Cardiac muscle cell (in vitro differentiated cells and primary cell): Measurements from ENCODE around the gene CYGB. TPM values are rescaled to one million over a fixed set of nuclear protein-coding genes. Genes with fewer than 3 reads are reported as not detected.
A peak's percentile ranks its signal among the peaks of the same experiment; 100 is the strongest.
"Not testable (repeated sequence)": the region's sequence is repeated elsewhere in the genome, so short reads cannot be mapped to it uniquely, and the experiment has no call there.

Experiments
- DNase-seq, 2 donors: peaks; one replicate each; pipeline versions ENCODE4 v3.0.0 to v3.0.0-alpha.2; 2010 to 2017; ENCODE audit warnings: low read depth in 1 of 2, low spot score in 1 of 2
- H3K27ac ChIP-seq: fragments of 200-600 bp; sonication (generic); 2 replicates; pipeline ENCODE4 v1.5.1; 2016
- H3K27me3 ChIP-seq: fragments of 200-600 bp; sonication (generic); 2 replicates; pipeline ENCODE4 v1.6.0; 2016; ENCODE audit warnings: control low read depth
- H3K36me3 ChIP-seq: fragments of 200-600 bp; sonication (generic); 2 replicates; pipeline ENCODE4 v1.5.1; 2016; ENCODE audit warnings: control low read depth
- H3K4me1 ChIP-seq: fragments of 200-600 bp; sonication (generic); 2 replicates; pipeline ENCODE4 v1.8.1; 2017; ENCODE audit warnings: low read depth, mild to moderate bottlenecking, mixed run types
- H3K4me3 ChIP-seq: fragments of 200-600 bp; sonication (generic); 2 replicates; pipeline ENCODE4 v1.5.1; 2016; ENCODE audit warnings: mild to moderate bottlenecking
- H3K9me3 ChIP-seq: fragments of 200-600 bp; sonication (generic); 2 replicates; pipeline ENCODE4 v1.5.1; 2017; ENCODE audit warnings: low read depth, mild to moderate bottlenecking, control low read depth
- CTCF ChIP-seq: IDR thresholded peaks from 2 replicates; pipeline ENCODE4 v1.5.1; 2012; ENCODE audit warnings: low read depth, mild to moderate bottlenecking, low read length
- polyA plus RNA-seq: library from polyadenylated mRNA; unstranded; fragments of >200 nt; fragmentation: Nextera tagmentation; extraction: Ambion mirVana; gene quantifications from 2 replicates; pipeline ENCODE4 v1.2.1, GENCODE V29; 2016
- total RNA-seq: library from RNA; depleted of rRNA; stranded (reverse); fragments of >200 nt; gene quantifications from 2 replicates; pipeline ENCODE4 v1.2.3, GENCODE V29; 2016

Gene CYGB
- total and polyA plus RNA-seq, 2 experiments from 2014 or later: 7.4 to 11.9 TPM

DNA sequence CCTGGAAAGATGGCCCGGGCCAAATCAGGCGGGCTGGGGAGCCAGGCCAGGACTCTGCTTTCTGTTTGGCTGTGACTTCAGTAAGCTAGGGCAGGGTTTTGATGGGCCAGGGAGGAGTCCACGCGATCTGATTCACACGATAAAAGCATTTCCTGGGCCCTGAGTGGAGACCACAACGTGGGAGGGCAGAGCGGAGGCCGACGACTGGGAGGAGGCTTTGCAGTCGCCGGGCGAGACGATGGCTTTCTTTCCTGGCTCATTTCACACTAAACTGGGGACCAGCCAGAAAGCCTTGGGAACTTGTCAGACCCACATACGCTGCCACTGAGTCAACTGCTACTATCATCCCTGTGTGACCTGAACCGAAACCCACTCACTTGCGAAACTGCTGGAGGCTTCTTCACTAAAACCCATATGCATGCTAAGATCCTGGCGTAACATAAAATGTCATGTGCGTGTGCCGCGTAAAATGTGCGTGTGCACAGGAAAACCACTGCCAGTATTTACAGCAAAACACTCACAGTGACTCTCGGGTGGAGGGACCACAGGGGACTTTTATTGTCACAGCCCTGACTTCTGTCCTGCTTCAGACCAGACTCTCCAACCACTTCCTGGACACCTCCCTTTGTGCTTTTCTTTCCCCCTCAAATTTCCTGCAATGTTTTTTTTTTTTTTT, 22.1 kb downstream of the CYGB start:
- H3K4me1 ChIP-seq: peaks cover 6% of the 10 kb centered on the region

GRCh38 chr17:76514355-76514754, 23.2 kb downstream of the CYGB start:
- not testable (repeated sequence) for DNase-seq, H3K4me1 ChIP-seq, H3K4me3 ChIP-seq, H3K9me3 ChIP-seq, H3K27ac ChIP-seq, H3K36me3 ChIP-seq, H3K27me3 ChIP-seq

More for the DNA sequence above, 22.1 kb downstream of the CYGB start:
- no peaks in the 10 kb centered on the region for H3K36me3 ChIP-seq
- no peak overlapping the region for H3K4me3 ChIP-seq
- H3K27ac ChIP-seq: no peak overlapping the region
- peak in 1 of 2 donors; percentile 96 for DNase-seq
- H3K27me3 ChIP-seq: no peaks in the 10 kb centered on the region
- H3K9me3 ChIP-seq: no peaks in the 10 kb centered on the region
- no peak for TF ChIP-seq CTCF

GRCh38 chr17:76513306-76513692, 24.2 kb downstream of the CYGB start:
- no peak for TF ChIP-seq CTCF
- H3K4me3 ChIP-seq: no peak overlapping the region
- no peak for DNase-seq
- H3K27ac ChIP-seq: no peak overlapping the region
- peaks cover 6% of the 10 kb centered on the region for H3K4me1 ChIP-seq
- no peaks in the 10 kb centered on the region for H3K9me3 ChIP-seq
- H3K36me3 ChIP-seq: no peaks in the 10 kb centered on the region
- no peaks in the 10 kb centered on the region for H3K27me3 ChIP-seq

DNA sequence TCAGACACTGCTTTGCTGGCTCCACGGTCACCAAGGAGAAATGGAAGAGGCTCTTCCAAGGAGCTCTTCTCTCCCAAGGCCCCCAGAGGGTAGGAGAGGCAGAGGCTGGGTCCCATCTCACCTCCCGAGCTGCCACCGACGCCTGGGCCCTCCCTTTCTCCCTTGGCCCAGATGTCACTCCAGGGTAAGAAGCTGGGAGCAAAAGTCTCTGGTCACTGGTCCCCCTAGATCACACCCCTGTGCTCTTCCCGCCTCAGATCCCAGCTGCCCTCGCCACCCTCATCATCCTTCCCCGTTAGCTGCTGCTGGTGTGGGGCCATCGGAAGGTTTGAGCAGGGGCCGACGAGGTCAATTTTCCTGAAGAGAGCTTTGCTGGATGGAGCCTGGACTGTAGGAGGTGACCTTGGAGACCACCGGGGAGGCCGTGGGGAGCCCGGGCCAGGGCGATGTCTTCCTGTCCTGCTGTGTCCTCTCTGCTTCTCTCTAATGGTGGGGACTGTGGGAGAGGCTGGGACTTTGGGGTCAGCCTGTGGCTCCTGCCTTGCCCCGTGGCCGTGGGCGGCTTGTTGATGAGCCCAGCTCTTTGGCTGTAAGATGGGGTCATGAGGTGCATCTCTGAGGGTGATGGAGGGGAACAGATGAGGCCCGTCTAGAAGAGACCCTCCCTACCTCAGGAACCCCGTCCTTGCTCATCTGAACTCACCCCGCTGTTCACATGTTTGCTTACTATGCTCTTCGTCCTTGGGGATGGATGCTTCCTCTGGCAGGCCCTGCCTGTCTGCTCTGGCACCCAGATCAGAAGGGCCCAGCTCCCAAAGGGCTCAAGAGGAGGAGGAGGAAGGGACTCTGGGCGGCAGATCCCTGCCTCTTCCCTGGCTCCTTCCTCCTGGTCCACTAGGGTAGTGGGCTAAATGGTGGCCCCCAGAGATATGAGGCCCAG, 24.9 kb downstream of the CYGB start:
- no peak for TF ChIP-seq CTCF
- Histone ChIP-seq H3K27ac (no peak overlapping the region), H3K27me3 (no peaks in the 10 kb centered on the region), H3K4me1 (peaks cover 6% of the 10 kb centered on the region), H3K36me3 (no peaks in the 10 kb centered on the region), H3K4me3 (no peak overlapping the region), H3K9me3 (no peaks in the 10 kb centered on the region)
- no peak for DNase-seq

- peak in 1 of 2 donors; percentile 56 for DNase-seq
- no peak for TF ChIP-seq CTCF
These were observed 25.7 kb downstream of the CYGB start for GRCh38 chr17:76511668-76512365.

More at GRCh38 chr17:76511668-76512365, 25.7 kb downstream of the CYGB start:
- H3K4me3 ChIP-seq: no peak overlapping the region
- no peak overlapping the region for H3K27ac ChIP-seq
- no peaks in the 10 kb centered on the region for H3K27me3 ChIP-seq
- peaks cover 6% of the 10 kb centered on the region for H3K4me1 ChIP-seq
- no peaks in the 10 kb centered on the region for H3K36me3 ChIP-seq
- H3K9me3 ChIP-seq: no peaks in the 10 kb centered on the region
